Measurements from ENCODE around the gene ARHGAP10.
"Not testable (repeated sequence)": the region's sequence is repeated elsewhere in the genome, so short reads cannot be mapped to it uniquely, and the experiment has no call there.

Gene ARHGAP10

DNA sequence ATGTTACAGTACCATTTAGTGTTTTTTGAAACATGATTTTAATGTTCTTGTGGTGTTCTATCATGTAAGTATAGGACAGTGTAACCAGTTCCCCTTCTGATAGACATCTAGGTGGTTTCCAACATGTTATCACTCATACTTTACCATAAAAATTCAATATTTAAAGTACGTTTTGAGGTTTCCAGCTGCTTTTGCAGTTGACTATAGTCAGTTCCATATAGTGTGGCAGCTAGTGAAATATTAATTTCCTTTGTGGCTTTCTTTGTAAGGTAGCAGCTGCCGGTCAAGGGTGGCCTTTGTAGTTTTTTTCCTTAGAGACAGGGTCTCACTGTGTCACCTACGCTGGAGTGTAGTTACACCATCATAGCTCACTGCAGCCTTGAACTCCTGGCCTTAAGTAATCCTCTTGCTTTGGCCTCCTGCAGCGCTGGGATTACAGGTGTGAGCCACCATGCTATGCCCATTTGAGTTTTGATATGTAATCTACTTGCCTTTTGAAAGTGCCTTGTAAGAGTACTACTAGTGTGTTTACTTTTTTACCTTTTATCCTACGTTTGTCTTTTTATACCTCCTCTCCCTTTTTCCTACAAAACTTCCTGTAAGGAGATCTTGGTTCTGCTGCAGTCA, 63.0 kb downstream of the ARHGAP10 start:
- TF ChIP-seq, protein P1, sequence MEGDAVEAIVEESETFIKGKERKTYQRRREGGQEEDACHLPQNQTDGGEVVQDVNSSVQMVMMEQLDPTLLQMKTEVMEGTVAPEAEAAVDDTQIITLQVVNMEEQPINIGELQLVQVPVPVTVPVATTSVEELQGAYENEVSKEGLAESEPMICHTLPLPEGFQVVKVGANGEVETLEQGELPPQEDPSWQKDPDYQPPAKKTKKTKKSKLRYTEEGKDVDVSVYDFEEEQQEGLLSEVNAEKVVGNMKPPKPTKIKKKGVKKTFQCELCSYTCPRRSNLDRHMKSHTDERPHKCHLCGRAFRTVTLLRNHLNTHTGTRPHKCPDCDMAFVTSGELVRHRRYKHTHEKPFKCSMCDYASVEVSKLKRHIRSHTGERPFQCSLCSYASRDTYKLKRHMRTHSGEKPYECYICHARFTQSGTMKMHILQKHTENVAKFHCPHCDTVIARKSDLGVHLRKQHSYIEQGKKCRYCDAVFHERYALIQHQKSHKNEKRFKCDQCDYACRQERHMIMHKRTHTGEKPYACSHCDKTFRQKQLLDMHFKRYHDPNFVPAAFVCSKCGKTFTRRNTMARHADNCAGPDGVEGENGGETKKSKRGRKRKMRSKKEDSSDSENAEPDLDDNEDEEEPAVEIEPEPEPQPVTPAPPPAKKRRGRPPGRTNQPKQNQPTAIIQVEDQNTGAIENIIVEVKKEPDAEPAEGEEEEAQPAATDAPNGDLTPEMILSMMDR (IDR thresholded peaks at IDR 0.05; ENCODE audit: low read depth, low read length) = no peak
- DNase-seq (ENCODE audit: low read depth, low spot score) = no peak
- in situ Hi-C loops (cut with HindIII; ENCODE audit: low sequenced_read_pairs) = no loop called here
- H3K4me3 ChIP-seq (ENCODE audit: low read depth, low read length) = no peak overlapping the region

DNA sequence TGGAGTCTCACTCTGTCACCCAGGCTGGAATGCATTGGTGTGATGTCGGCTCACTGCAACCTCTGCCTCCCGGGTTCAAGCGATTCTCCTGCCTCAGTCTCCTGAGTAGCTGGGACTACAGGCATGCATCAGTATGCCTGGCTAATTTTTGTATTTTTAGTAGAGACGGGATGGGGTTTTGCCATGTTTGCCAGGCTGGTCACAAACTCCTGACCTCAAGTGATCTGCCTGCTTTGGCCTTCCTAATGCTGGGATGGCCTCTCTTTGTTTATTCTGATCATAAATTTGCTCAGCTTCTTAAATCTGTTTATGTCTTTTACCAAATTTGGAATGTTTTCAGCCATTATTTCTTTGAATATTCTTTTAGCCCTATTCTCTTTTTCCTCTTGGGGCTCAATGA, 67.2 kb downstream of the ARHGAP10 start:
- H3K4me3 ChIP-seq (ENCODE audit: low read depth, low read length); in situ Hi-C loops (cut with HindIII; ENCODE audit: low sequenced_read_pairs); DNase-seq (ENCODE audit: low read depth, low spot score): not testable (repeated sequence)

DNA sequence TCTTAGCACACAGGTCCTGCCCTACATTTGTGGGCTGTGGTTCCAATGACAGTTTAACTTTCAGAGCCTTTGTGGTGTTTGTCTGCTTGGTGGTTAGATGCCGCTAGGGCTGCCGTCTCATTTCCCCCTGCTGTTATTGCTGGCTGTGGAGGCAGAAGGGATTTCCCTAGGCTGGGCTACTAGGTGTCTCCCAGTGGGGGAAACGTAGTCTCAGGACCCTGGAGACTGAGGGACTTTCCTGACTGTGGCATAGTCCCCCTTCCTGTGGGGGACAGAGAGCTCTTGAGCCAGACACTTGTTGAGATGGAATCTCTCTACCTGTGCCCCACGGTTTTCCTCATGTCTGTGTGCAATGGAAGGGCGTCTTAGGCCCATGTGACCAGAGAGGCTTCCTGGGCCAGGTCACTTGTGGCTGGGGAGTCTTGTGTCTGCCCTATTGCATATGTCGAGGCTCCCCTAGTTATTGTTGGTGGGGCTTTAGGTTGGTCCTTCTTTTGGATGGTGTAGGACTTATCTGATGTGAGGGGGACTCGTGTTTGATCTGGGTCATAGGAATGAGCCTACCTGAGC, 68.2 kb downstream of the ARHGAP10 start:
- peak; percentile 59 for DNase-seq (ENCODE audit: low read depth, low spot score)
- H3K4me3 ChIP-seq (ENCODE audit: low read depth, low read length) = no peak overlapping the region
- TF ChIP-seq, protein P1 (IDR thresholded peaks at IDR 0.05; ENCODE audit: low read depth, low read length) = no peak
- in situ Hi-C loops (cut with HindIII; ENCODE audit: low sequenced_read_pairs) = no loop called here

DNA sequence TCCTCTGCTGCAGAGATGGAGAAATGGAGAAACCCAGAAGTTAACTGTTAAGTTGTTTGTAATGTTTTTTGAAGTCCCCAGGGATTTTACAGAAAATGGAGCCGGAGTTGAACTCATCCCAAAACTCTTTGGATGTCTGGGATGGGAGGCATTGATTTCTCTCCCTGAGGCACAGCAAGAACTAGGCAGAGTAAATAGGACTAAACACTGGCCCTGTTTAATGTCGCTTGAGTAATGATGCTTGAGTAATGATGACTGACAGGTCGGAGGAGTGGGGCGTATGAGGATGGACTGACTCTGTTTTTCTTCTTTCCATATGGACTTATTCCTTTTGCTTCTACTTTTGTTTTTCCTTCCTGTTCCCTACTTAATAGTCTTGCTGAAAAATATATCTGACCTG, 69.9 kb downstream of the ARHGAP10 start:
- TF ChIP-seq, protein P1 (IDR thresholded peaks at IDR 0.05; ENCODE audit: low read depth, low read length) = no peak
- no peak overlapping the region for H3K4me3 ChIP-seq (ENCODE audit: low read depth, low read length)
- in situ Hi-C loops (cut with HindIII; ENCODE audit: low sequenced_read_pairs) = no loop called here
- DNase-seq (ENCODE audit: low read depth, low spot score) = no peak

DNA sequence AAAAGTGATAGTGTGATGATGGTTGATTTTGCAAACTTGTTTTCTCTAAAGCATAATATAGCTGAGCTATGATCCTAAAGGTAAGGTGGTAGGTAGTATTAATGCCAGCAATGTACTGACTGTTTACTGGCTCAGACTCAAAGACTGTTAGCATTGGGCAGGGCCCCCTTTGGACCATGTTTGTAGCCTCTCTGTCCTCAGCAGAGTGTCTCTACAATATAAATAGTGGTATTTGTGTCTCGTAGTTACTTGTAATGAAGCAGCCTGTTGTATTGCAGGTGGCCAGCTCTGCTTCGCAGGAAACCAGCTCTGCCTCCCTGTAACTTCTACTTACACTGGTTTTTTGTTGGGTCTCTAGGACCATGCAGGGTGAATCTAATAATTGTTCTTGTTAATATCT, 70.5 kb downstream of the ARHGAP10 start:
- H3K4me3 ChIP-seq (ENCODE audit: low read depth, low read length) = no peak overlapping the region
- in situ Hi-C loops (cut with HindIII; ENCODE audit: low sequenced_read_pairs) = no loop called here
- DNase-seq (ENCODE audit: low read depth, low spot score) = no peak
- TF ChIP-seq, protein P1 (IDR thresholded peaks at IDR 0.05; ENCODE audit: low read depth, low read length) = no peak

DNA sequence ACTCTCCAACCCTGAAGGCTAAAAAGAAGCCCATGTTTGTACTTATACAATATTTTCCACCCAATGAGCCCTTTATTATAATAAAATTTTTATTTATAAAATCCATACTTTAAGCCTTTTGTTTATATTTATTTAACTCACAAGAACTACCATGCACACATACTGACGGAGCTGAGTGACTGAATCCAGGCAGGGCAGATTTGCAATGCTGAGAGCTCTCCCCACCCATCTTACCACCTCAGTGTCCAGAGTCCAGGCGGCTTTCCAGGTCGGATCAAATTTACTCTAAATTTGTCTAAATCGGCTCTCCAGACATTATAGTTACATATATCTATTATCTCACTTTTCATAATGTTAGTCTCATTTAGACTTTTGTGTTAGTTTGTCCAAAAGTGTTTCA, 74.1 kb downstream of the ARHGAP10 start:
- DNase-seq (ENCODE audit: low read depth, low spot score) = no peak
- in situ Hi-C loops (cut with HindIII; ENCODE audit: low sequenced_read_pairs) = no loop called here
- TF ChIP-seq, protein P1 (IDR thresholded peaks at IDR 0.05; ENCODE audit: low read depth, low read length) = no peak
- no peak overlapping the region for H3K4me3 ChIP-seq (ENCODE audit: low read depth, low read length)

DNA sequence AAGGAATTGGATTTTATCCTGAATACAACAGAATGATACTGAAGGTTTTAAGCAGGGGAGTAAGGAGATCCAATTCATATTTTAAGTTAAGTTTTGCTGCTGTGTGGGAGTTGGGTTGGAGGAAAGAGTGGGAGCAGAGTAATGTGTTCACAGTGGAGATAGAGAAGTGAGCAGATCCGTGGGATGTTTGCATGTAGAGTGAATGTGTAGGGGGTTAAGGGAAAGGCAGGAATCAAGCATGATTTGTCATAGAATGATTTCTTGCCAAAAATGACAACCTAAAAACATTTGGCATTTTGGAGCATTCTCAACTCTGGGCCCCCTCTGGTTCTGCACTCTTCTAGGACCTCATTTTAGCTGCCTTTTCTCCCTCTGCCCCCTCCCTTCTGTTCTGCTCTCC, 76.6 kb downstream of the ARHGAP10 start:
- in situ Hi-C loops (cut with HindIII; ENCODE audit: low sequenced_read_pairs) = no loop called here

More for the DNA sequence above, 76.6 kb downstream of the ARHGAP10 start:
- no peak for DNase-seq (ENCODE audit: low read depth, low spot score)
- H3K4me3 ChIP-seq (ENCODE audit: low read depth, low read length) = no peak overlapping the region
- TF ChIP-seq, protein P1 (IDR thresholded peaks at IDR 0.05; ENCODE audit: low read depth, low read length) = no peak
